ENCODE results near the gene DHRS7B. TPM values are rescaled to one million over a fixed set of nuclear protein-coding genes. Genes with fewer than 3 reads are reported as not detected.

Gene DHRS7B
- total and polyA plus RNA-seq, 2 of the 13 experiments (the other 11 are each of a cell fraction or from before 2014, with no cell fraction given), result 20.0 to 35.8 TPM

GRCh38 chr17:21143695-21144094 is 16.9 kb downstream of the DHRS7B start:
- in situ Hi-C loops (cut with HindIII; ENCODE audit: extremely low pct_ligation_motif_present, low pct_unique_long_range_greater_than_20kb) (no loop called here), intact Hi-C loops (cut with micrococcal nuclease; ENCODE audit: unreplicated experiment) (no loop called here)
- POLR2A ChIA-PET, result no interaction called here
- Histone ChIP-seq H4K20me1 (ENCODE audit: insufficient read depth, low read length) (no peaks in the 10 kb centered on the region), H3K4me1 (ENCODE audit: insufficient read depth, low read length) (peaks cover 12% of the 10 kb centered on the region), H3K36me3 (replicated peaks in 1 of 2; ENCODE audit: control insufficient read depth in 1 of 2, insufficient read depth in 2 of 2, low read length in 2 of 2) (no peaks in the 10 kb centered on the region), H3K9ac (ENCODE audit: insufficient read depth, low read depth, low read length) (no peak overlapping the region), H2AFZ (ENCODE audit: low read length) (no peak overlapping the region), H3K27ac (ENCODE audit: extremely low read length, insufficient read depth, low read length) (no peak overlapping the region), H3K79me2 (ENCODE audit: insufficient read depth, low read length) (no peaks in the 10 kb centered on the region), H3K4me2 (ENCODE audit: low read depth, low read length) (no peak overlapping the region), H3K4me3 (replicated peaks in 1 of 3; ENCODE audit: insufficient read depth in 1 of 3, low read depth in 2 of 3, low read length in 3 of 3) (no peak overlapping the region), H3K27me3 (ENCODE audit: control insufficient read depth in 1 of 2, insufficient read depth in 2 of 2, low read length in 2 of 2) (no peaks in the 10 kb centered on the region), H3K9me3 (ENCODE audit: low read length) (no peaks in the 10 kb centered on the region)
- no peak for FAIRE-seq
- TF ChIP-seq ELK4 (CRISPR knock-in tag; IDR thresholded peaks at IDR 0.05; ENCODE audit: borderline replicate concordance), result no peak
- TF ChIP-seq ZNF329 (CRISPR knock-in tag; IDR thresholded peaks at IDR 0.05; ENCODE audit: low read depth), result no peak
- TF ChIP-seq TGIF2 (CRISPR knock-in tag; IDR thresholded peaks at IDR 0.05), result no peak
- no peak for TF ChIP-seq ZNF768 (CRISPR knock-in tag; IDR thresholded peaks at IDR 0.05)
- no peak for TF ChIP-seq HDAC1 (CRISPR knock-in tag; IDR thresholded peaks at IDR 0.05)
- TF ChIP-seq ZNF510 (CRISPR knock-in tag; IDR thresholded peaks at IDR 0.05; ENCODE audit: low read depth), result no peak
- no peak for TF ChIP-seq IRF1 (CRISPR knock-in tag; IDR thresholded peaks at IDR 0.05; ENCODE audit: low read depth)
- TF ChIP-seq, protein P1, sequence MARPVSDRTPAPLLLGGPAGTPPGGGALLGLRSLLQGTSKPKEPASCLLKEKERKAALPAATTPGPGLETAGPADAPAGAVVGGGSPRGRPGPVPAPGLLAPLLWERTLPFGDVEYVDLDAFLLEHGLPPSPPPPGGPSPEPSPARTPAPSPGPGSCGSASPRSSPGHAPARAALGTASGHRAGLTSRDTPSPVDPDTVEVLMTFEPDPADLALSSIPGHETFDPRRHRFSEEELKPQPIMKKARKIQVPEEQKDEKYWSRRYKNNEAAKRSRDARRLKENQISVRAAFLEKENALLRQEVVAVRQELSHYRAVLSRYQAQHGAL (CRISPR knock-in tag; IDR thresholded peaks at IDR 0.05; ENCODE audit: not compliant biosample characterization), result no peak
- no peak for TF ChIP-seq ZNF790 (CRISPR knock-in tag; IDR thresholded peaks at IDR 0.05; ENCODE audit: borderline replicate concordance)
- TF ChIP-seq, protein P2, sequence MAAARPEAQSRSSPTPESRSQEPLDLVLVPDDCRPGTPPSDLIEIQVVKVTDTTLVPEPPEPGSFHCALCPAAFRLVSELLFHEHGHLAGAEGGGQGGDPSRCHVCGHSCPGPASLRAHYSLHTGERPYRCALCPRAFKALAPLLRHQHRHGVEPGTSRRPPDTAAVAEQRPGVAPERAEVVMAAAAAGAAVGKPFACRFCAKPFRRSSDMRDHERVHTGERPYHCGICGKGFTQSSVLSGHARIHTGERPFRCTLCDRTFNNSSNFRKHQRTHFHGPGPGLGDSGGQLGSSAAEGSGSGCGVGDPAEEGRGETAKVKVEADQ (CRISPR knock-in tag; IDR thresholded peaks at IDR 0.05; ENCODE audit: borderline replicate concordance), result no peak
- TF ChIP-seq ZMYM4 (CRISPR knock-in tag; IDR thresholded peaks at IDR 0.05), result no peak
- TF ChIP-seq MEF2D (CRISPR knock-in tag; IDR thresholded peaks at IDR 0.05), result no peak
- no peak for TF ChIP-seq AGO1 (IDR thresholded peaks at IDR 0.05; ENCODE audit: low read depth, low read length, poor library complexity, severe bottlenecking)
- no peak for TF ChIP-seq ZSCAN29 (CRISPR knock-in tag; conservative IDR thresholded peaks at IDR 0.05)
- no peak for TF ChIP-seq FUBP1 (CRISPR knock-in tag; IDR thresholded peaks at IDR 0.05; ENCODE audit: borderline replicate concordance)
- TF ChIP-seq, protein P3, sequence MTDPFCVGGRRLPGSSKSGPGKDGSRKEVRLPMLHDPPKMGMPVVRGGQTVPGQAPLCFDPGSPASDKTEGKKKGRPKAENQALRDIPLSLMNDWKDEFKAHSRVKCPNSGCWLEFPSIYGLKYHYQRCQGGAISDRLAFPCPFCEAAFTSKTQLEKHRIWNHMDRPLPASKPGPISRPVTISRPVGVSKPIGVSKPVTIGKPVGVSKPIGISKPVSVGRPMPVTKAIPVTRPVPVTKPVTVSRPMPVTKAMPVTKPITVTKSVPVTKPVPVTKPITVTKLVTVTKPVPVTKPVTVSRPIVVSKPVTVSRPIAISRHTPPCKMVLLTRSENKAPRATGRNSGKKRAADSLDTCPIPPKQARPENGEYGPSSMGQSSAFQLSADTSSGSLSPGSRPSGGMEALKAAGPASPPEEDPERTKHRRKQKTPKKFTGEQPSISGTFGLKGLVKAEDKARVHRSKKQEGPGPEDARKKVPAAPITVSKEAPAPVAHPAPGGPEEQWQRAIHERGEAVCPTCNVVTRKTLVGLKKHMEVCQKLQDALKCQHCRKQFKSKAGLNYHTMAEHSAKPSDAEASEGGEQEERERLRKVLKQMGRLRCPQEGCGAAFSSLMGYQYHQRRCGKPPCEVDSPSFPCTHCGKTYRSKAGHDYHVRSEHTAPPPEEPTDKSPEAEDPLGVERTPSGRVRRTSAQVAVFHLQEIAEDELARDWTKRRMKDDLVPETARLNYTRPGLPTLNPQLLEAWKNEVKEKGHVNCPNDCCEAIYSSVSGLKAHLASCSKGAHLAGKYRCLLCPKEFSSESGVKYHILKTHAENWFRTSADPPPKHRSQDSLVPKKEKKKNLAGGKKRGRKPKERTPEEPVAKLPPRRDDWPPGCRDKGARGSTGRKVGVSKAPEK (CRISPR knock-in tag; IDR thresholded peaks at IDR 0.05; ENCODE audit: borderline replicate concordance), result no peak
- no peak for TF ChIP-seq FOXO1 (CRISPR knock-in tag; IDR thresholded peaks at IDR 0.05)
- ATAC-seq, result no peak
- 92% methylated on average over 3 of the region's 3 CpGs for WGBS (ENCODE audit: low lambda C conversion rate)
- BruUV-seq (replicated peaks), result no TSS peak
- CTCF ChIA-PET (ENCODE audit: low intra/inter-chr PET ratio, low total read pairs), result no interaction called here
- no peak for DNase-seq (ENCODE audit: low spot score)
